HG03103 (cell line): ENCODE measurements around the gene AGO3.

Experiments used
- ATAC-seq: cut with Tn5 transposase; IDR thresholded peaks from one replicate; pipeline ENCODE4 v1.9.1; 2021; ENCODE audit warnings: low read depth; ENCODE audit not compliant: unreplicated experiment

AGO3 gene

DNA sequence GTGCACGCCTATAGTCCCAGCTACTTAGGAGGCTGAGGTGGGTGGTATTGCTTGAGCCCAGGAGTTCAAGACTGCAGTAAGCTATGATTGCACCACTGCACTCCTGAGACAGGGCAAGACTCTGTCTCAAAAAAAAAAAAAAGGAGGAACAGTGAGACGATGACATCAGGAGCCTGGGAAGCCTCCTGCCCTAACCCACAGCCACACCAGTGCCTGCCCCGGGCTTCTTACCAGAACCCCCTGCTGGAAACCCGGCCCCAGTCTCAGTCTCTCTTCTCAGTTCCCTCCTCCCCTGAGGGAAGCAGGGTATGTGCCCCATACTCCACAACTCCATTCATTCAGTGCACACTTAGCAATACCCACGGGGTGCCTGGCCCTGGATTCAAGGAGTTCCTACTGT, 185.0 kb downstream of the AGO3 start:
- no peak for ATAC-seq

DNA sequence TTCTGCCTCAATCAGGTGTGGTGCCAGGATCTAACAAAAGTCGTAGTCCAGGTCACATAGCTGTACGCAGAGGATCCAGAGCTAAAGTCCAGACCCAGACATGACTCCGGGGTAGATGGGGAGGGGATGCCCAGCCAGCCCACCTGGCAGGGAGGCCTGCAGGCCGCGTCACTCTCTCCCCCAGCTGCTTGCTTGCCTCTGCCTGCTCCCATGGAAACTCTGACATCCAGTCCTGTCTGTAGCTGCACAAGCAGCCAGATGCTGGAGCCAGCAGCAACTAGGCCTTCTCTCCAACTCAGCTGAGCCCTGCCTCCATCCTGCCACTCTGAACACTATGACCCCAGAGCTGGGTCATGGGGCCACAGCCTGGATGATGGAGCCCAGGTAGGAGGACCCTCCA, 186.0 kb downstream of the AGO3 start:
- ATAC-seq, result no peak

DNA sequence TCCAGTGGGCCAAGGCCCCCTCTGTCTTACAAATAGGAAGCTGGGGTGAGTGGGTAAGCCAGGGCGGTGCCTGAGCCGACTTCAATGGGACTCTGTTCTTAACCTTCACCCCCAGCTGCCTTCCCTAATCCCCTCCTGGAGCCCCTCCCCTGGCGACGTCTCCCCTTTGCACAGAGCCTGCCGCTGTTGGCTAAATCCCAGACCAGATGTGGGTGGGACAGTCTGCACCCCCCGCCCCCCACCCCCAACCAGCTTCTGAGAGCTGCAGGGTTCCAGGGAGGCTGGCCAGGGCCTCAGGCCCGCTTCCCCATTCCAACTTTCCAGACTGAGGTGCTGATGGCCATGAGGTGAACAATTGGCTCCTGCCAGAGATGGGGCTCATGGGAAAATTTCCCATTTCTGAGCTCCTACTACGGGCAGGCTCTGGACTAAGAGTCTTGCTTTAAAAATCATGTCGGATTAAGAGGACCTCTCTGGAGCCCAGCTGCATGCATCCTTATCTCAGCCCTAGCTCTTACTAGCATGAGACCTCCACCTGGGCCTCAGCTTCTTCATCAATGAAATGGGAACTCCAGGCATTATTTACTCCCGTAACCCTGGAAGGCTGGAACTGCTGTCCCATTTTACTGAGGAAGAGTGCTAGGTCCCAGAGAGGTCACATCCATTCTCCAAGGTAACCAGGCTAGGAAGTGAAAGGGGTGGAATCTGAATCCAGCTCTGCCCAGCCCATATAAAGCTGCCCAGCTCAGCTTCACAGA, 187.7 kb downstream of the AGO3 start:
- ATAC-seq, result no peak

DNA sequence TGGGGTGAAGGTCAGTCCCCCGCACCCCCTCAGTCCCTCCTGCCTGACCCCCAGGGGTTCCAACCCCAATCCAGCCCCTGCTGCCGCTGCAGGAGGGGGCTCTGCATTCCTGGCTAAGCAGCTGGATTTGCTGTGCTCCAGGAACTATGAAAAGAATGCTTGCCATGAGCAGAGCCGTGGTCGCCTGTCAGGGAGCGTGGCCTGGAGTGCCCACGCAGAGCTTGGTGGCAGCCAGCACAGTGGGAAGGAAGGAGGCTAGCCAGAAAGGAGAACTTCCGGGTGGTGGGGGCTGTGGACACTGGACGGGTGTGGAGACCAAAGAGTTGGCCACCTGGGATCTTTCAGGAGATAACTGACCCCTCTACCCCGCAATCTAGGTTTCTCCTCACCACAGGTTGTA, 188.6 kb downstream of the AGO3 start:
- no peak for ATAC-seq
